Caco-2 (cell line): ENCODE results near the gene TNS1. TPM values are rescaled to one million over a fixed set of nuclear protein-coding genes. Genes with fewer than 3 reads are reported as not detected.

Experiments
- BruUV-seq: library from RNA; stranded (reverse); fragments of 400-500 nt; replicated peaks from 2 replicates; lab custom pipeline; 2021; lab: Mats Ljungman, UMichigan
- CTCF ChIA-PET: fragments of 300-600 bp; sonication (Branson Sonifier 250); formaldehyde crosslinking; loops from one replicate; lab custom pipeline; 2022; ENCODE audit warnings: antibody characterized with exemption; lab: Charles Lee
- POLR2A ChIA-PET: fragments of 300-600 bp; sonication (Branson Sonifier 250); formaldehyde crosslinking; loops from one replicate; lab custom pipeline; 2022; ENCODE audit warnings: antibody characterized with exemption; lab: Charles Lee
- DNase-seq, 2 experiments: peaks; one replicate each; pipeline versions ENCODE4 v3.0.0 to v3.0.0-alpha.2; 2020 to 2022
- H3K27me3 ChIP-seq: replicated peaks from 2 replicates; pipeline ENCODE4 v1.6.0; 2011; ENCODE audit warnings: low read length; ENCODE audit not compliant: control insufficient read depth, insufficient read depth
- H3K36me3 ChIP-seq: 2 replicates; pipeline ENCODE4 v1.5.1; 2011; ENCODE audit warnings: low read length; ENCODE audit not compliant: control insufficient read depth, insufficient read depth
- H3K4me1 ChIP-seq: fragments of 250-450 bp; sonication (Bioruptor Pico); 2 replicates; pipeline ENCODE4 v1.5.1; 2020; ENCODE audit warnings: mild to moderate bottlenecking
- H3K4me3 ChIP-seq: 2 replicates; pipeline ENCODE4 v1.5.1; 2011; ENCODE audit warnings: low read depth, mild to moderate bottlenecking, control low read depth, low read length
- H3K9me3 ChIP-seq: fragments of 250-450 bp; sonication (Bioruptor Pico); 2 replicates; pipeline ENCODE4 v1.5.1; 2020; ENCODE audit warnings: mild to moderate bottlenecking, moderate library complexity
- H3K27ac Mint-ChIP-seq: one replicate; pipeline ENCODE4 v1.8.0; 2022; ENCODE audit warnings: mixed read lengths; ENCODE audit not compliant: unreplicated experiment
- H3K27me3 Mint-ChIP-seq: one replicate; pipeline ENCODE4 v1.8.0; 2022; ENCODE audit warnings: mixed read lengths; ENCODE audit not compliant: insufficient read depth, unreplicated experiment
- H3K36me3 Mint-ChIP-seq: one replicate; pipeline ENCODE4 v1.8.0; 2022; ENCODE audit warnings: mild to moderate bottlenecking, mixed read lengths; ENCODE audit not compliant: insufficient read depth, unreplicated experiment
- H3K4me1 Mint-ChIP-seq: one replicate; pipeline ENCODE4 v1.8.0; 2022; ENCODE audit warnings: low read depth, mixed read lengths; ENCODE audit not compliant: unreplicated experiment
- H3K4me3 Mint-ChIP-seq: one replicate; pipeline ENCODE4 v1.8.0; 2022; ENCODE audit warnings: mild to moderate bottlenecking, moderate library complexity, mixed read lengths; ENCODE audit not compliant: unreplicated experiment
- H3K9me3 Mint-ChIP-seq: one replicate; pipeline ENCODE4 v1.8.0; 2022; ENCODE audit warnings: mixed read lengths; ENCODE audit not compliant: unreplicated experiment
- intact Hi-C: fragments of 100-400 bp; cut with micrococcal nuclease; formaldehyde crosslinking; loops from one replicate; pipeline ENCODE4 v1.10.0; 2022; ENCODE audit not compliant: unreplicated experiment
- total RNA-seq: library from RNA; stranded (reverse); gene quantifications from 2 replicates; pipeline ENCODE4 v1.2.3, GENCODE V29; 2022
- TF ChIP-seq, protein P1 (sequence below), 2 experiments: fragments of 200-600 bp in 1 of 2; IDR thresholded peaks; 1 replicate in 1 of 2; 2 replicates in 1 of 2; pipeline versions ENCODE4 v1.5.1 to v1.8.0; 2011 to 2022; ENCODE audit warnings: antibody characterized with exemption in 1 of 2, control low read depth in 1 of 2, inconsistent platforms in 1 of 2, low read depth in 1 of 2, low read length in 1 of 2, mild to moderate bottlenecking in 1 of 2, moderate library complexity in 1 of 2; ENCODE audit not compliant: insufficient read depth in 1 of 2, severe bottlenecking in 1 of 2, unreplicated experiment in 1 of 2

Gene TNS1
- total RNA-seq, 1 experiment from 2014 or later: 16.1 TPM

DNA sequence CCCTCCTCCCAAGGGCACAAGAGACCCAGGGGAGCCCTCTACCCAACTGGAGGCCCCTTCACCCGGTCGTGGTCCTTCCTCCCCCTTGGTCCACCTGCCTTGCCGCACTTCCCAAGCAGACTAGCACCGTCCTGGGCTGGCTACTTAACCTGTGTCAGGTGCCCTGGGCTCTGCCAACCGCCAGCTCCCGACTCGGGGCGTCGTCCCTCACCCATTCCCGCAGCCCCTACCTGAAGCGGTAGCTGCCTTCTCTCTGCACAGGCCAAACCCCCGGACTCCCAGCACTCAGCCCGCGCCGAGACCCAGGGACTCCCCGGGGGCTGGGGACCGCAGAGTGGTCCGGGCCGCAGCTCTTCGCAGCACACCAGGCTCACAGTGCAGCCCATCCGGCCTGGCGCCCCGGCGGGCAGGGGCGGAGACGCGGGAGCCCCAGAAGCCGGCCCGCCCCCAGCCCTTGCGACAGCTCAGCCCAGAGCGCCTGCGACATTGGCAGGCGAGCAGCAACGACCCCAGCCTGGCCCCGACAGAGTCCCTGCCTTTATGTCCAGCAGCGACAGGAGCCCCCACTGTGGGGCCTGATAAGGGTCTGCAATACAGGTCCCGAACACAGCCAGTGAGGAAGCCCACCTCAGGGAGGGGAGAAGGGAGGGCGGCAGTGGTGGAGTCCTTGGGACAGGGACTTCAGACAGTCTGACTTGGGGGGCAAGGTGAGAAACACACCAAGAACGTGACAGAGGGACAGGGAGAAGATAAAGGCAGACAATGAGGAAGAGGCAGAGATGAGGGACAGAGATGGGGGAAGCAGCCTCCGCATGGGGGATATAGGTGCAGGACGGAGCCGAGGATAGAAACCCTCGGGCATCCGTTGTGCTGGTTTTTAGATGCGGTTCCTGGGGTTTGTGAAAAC lies 31.0 kb upstream of the TNS1 start:
- Mint-ChIP-seq H3K27me3 (peaks cover 6% of the 10 kb centered on the region), H3K9me3 (no peaks in the 10 kb centered on the region), H3K4me1 (no peaks in the 10 kb centered on the region), H3K4me3 (no peak overlapping the region), H3K27ac (no peak overlapping the region), H3K36me3 (no peaks in the 10 kb centered on the region)
- Histone ChIP-seq H3K9me3 (no peaks in the 10 kb centered on the region), H3K4me1 (0 out of 2 replicates have a peak, but pooled peaks cover 5% of the 10 kb centered on the region), H3K27me3 (no peaks in the 10 kb centered on the region), H3K36me3 (no peaks in the 10 kb centered on the region), H3K4me3 (no peak overlapping the region)
- TF ChIP-seq, protein P1, sequence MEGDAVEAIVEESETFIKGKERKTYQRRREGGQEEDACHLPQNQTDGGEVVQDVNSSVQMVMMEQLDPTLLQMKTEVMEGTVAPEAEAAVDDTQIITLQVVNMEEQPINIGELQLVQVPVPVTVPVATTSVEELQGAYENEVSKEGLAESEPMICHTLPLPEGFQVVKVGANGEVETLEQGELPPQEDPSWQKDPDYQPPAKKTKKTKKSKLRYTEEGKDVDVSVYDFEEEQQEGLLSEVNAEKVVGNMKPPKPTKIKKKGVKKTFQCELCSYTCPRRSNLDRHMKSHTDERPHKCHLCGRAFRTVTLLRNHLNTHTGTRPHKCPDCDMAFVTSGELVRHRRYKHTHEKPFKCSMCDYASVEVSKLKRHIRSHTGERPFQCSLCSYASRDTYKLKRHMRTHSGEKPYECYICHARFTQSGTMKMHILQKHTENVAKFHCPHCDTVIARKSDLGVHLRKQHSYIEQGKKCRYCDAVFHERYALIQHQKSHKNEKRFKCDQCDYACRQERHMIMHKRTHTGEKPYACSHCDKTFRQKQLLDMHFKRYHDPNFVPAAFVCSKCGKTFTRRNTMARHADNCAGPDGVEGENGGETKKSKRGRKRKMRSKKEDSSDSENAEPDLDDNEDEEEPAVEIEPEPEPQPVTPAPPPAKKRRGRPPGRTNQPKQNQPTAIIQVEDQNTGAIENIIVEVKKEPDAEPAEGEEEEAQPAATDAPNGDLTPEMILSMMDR (IDR thresholded peaks at IDR 0.05; ENCODE audit: insufficient read depth in 1 of 2, low read depth in 1 of 2, low read length in 1 of 2, severe bottlenecking in 1 of 2, unreplicated experiment in 1 of 2): no peak
- BruUV-seq: no TSS peak
- intact Hi-C loops: loop anchor here (1.0 to 2.0 kb wide), 4 partner anchors 24 to 249 kb away; no protein-coding TSS in a partner anchor
- ChIA-PET CTCF (interaction anchor here (1.0 to 1.5 kb wide), 5 partner anchors 35 to 248 kb away, joined by 3 to 32 read pairs (median 5); no protein-coding TSS in a partner anchor), POLR2A (no interaction called here)
- no peak for DNase-seq

DNA sequence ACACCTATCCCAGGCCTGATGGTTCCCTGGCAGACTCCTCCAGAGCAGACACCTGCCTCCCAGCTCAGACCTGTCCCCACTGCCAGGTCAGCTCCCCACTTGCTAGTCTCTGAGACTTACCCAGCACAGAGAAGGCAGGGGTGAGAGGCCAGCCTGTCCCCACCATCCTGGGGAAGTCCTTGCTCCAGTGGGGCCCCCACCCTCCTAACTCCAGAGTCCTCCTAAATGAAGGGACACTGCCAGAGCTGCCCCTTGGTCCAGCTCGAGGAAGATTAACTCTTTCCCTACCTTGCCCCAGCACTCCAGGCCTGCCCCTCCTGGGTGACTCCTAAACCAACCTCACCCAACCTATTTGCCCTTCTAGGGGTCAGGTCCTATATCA lies 30.4 kb upstream of the TNS1 start:
- Histone ChIP-seq H3K4me3 (no peak overlapping the region), H3K36me3 (no peaks in the 10 kb centered on the region), H3K9me3 (no peaks in the 10 kb centered on the region), H3K4me1 (0 out of 2 replicates have a peak, but pooled peaks cover 5% of the 10 kb centered on the region), H3K27me3 (no peaks in the 10 kb centered on the region)
- intact Hi-C loops: no loop called here
- POLR2A ChIA-PET: no interaction called here
- Mint-ChIP-seq H3K27ac (no peak overlapping the region), H3K9me3 (no peaks in the 10 kb centered on the region), H3K27me3 (peaks cover 2% of the 10 kb centered on the region), H3K36me3 (no peaks in the 10 kb centered on the region), H3K4me1 (no peaks in the 10 kb centered on the region), H3K4me3 (no peak overlapping the region)
- CTCF ChIA-PET: interaction anchor here (1.5 kb wide), 1 partner anchor 248 kb away, joined by 11 read pairs; no protein-coding TSS in a partner anchor
- no TSS peak for BruUV-seq
- DNase-seq: no peak
- TF ChIP-seq, protein P1 (IDR thresholded peaks at IDR 0.05; ENCODE audit: insufficient read depth in 1 of 2, low read depth in 1 of 2, low read length in 1 of 2, severe bottlenecking in 1 of 2, unreplicated experiment in 1 of 2): no peak

DNA sequence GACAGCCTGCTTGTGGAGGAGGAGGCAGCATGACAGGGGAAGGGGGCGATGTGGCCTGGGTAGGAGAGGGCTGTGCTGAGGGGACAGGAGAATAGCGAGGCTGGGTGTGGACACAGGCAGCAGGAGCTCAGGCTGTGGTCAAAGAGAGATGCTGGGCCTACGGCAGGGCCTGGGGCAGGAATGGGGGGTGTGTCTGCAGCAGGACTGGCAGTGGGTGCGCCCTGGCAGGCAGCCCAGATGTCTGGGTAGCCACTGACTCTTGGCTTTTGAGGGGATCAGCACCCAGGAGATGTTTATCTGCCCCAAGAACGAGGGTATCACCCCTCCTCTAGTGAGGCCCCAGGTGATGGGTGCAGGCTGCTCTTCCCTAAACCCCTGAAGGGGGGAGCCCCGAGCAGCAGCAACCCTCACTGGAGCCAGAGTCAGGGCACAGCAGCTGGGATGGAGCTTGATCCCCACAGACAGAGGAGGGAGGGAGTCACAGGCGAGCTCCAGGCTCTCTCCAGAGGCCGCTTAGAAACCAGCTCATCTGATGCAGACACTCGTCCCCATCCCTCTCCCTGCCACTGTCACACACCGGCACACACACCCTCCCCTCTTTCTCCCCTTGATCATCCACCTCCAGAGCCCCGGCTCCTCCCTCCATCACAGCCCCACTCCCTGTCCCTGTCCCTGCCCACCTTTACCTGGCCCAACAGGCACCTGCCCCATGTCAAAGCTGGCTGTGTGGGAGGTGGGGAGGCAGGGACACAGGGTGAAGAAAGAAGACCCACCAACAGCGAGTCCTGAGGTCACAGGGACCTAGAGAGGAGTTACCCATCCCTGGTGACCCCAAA lies 29.8 kb upstream of the TNS1 start:
- TF ChIP-seq, protein P1 (IDR thresholded peaks at IDR 0.05; ENCODE audit: insufficient read depth in 1 of 2, low read depth in 1 of 2, low read length in 1 of 2, severe bottlenecking in 1 of 2, unreplicated experiment in 1 of 2): no peak
- Histone ChIP-seq H3K9me3 (no peaks in the 10 kb centered on the region), H3K4me3 (no peak overlapping the region), H3K27me3 (no peaks in the 10 kb centered on the region), H3K4me1 (0 out of 2 replicates have a peak, but pooled peaks cover 5% of the 10 kb centered on the region), H3K36me3 (no peaks in the 10 kb centered on the region)
- Mint-ChIP-seq H3K27ac (no peak overlapping the region), H3K4me1 (no peaks in the 10 kb centered on the region), H3K4me3 (no peak overlapping the region), H3K36me3 (no peaks in the 10 kb centered on the region), H3K9me3 (no peaks in the 10 kb centered on the region), H3K27me3 (no peaks in the 10 kb centered on the region)
- POLR2A ChIA-PET: no interaction called here
- DNase-seq: no peak
- intact Hi-C loops: no loop called here
- CTCF ChIA-PET: interaction anchor here (0.5 to 1.5 kb wide), 2 partner anchors 247 to 834 kb away, joined by 3 to 11 read pairs; no protein-coding TSS in a partner anchor
- BruUV-seq: no TSS peak
